H9 (cell line): ENCODE results near the gene BBS12. TPM values are rescaled to one million over a fixed set of nuclear protein-coding genes. Genes with fewer than 3 reads are reported as not detected.
A peak's percentile ranks its signal among the peaks of the same experiment; 100 is the strongest.

Experiments
- DNase-seq: peaks from one replicate; pipeline ENCODE4 v3.0.0-alpha.2; 2017
- H2AFZ ChIP-seq: one replicate; pipeline ENCODE4 v1.6.1; 2013; ENCODE audit warnings: mild to moderate bottlenecking, low read length, control low read depth, moderate library complexity
- H2AK5ac ChIP-seq: 2 replicates; pipeline ENCODE4 v1.6.1; 2013; ENCODE audit warnings: low read length, control low read depth, mixed read lengths; ENCODE audit not compliant: insufficient read length
- H2BK120ac ChIP-seq: one replicate; pipeline ENCODE4 v1.6.1; 2013; ENCODE audit warnings: low read depth, mild to moderate bottlenecking, low read length, control low read depth, inconsistent platforms; ENCODE audit not compliant: poor library complexity, severe bottlenecking
- H2BK12ac ChIP-seq: 2 replicates; pipeline ENCODE4 v1.6.1; 2013; ENCODE audit warnings: low read length, control low read depth, mixed read lengths, low read depth; ENCODE audit not compliant: insufficient read length
- H2BK15ac ChIP-seq: 2 replicates; pipeline ENCODE4 v1.6.1; 2013; ENCODE audit warnings: low read depth, low read length, control low read depth
- H2BK20ac ChIP-seq: one replicate; pipeline ENCODE4 v1.6.1; 2013; ENCODE audit warnings: low read depth, mild to moderate bottlenecking, low read length, control low read depth, inconsistent platforms; ENCODE audit not compliant: poor library complexity, severe bottlenecking
- H2BK5ac ChIP-seq: 2 replicates; pipeline ENCODE4 v1.6.1; 2013; ENCODE audit warnings: low read length, control low read depth, mixed read lengths; ENCODE audit not compliant: insufficient read length
- H3K14ac ChIP-seq: 2 replicates; pipeline ENCODE4 v1.6.1; 2013; ENCODE audit warnings: low read length, control low read depth; ENCODE audit not compliant: insufficient read depth
- H3K18ac ChIP-seq: 2 replicates; pipeline ENCODE4 v1.6.1; 2013; ENCODE audit warnings: low read depth, mild to moderate bottlenecking, mixed read lengths, low read length, control low read depth; ENCODE audit not compliant: insufficient read length
- H3K23ac ChIP-seq: 2 replicates; pipeline ENCODE4 v1.6.1; 2013; ENCODE audit warnings: low read length, control low read depth, mixed read lengths, low read depth; ENCODE audit not compliant: insufficient read length
- H3K23me2 ChIP-seq: 2 replicates; pipeline ENCODE4 v1.6.1; 2013; ENCODE audit warnings: low read depth, mild to moderate bottlenecking, mixed read lengths, low read length, control low read depth; ENCODE audit not compliant: insufficient read length, poor library complexity, severe bottlenecking
- H3K27ac ChIP-seq: 2 replicates; pipeline ENCODE4 v1.5.1; 2013; ENCODE audit warnings: low read length, control low read depth, mixed read lengths, low read depth; ENCODE audit not compliant: insufficient read length
- H3K27me3 ChIP-seq: 2 replicates; pipeline ENCODE4 v1.6.1; 2013; ENCODE audit warnings: low read length, control low read depth, inconsistent platforms; ENCODE audit not compliant: insufficient read depth
- H3K4ac ChIP-seq: 2 replicates; pipeline ENCODE4 v1.6.1; 2013; ENCODE audit warnings: low read depth, mild to moderate bottlenecking, control low read depth, inconsistent platforms, low read length, moderate library complexity
- H3K4me1 ChIP-seq: 2 replicates; pipeline ENCODE4 v1.6.1; 2013; ENCODE audit warnings: low read length, control low read depth, inconsistent platforms; ENCODE audit not compliant: insufficient read depth
- H3K4me2 ChIP-seq: 2 replicates; pipeline ENCODE4 v1.6.1; 2013; ENCODE audit warnings: low read length, control low read depth, mixed read lengths; ENCODE audit not compliant: insufficient read length, insufficient read depth
- H3K56ac ChIP-seq: 2 replicates; pipeline ENCODE4 v1.6.1; 2013; ENCODE audit warnings: low read depth, mild to moderate bottlenecking, mixed read lengths, low read length, control low read depth; ENCODE audit not compliant: insufficient read length
- H3K79me1 ChIP-seq: 2 replicates; pipeline ENCODE4 v1.6.1; 2013; ENCODE audit warnings: low read depth, mild to moderate bottlenecking, moderate library complexity, low read length, control low read depth, inconsistent platforms; ENCODE audit not compliant: insufficient read depth, poor library complexity, severe bottlenecking
- H3K79me2 ChIP-seq: 2 replicates; pipeline ENCODE4 v1.6.1; 2013; ENCODE audit warnings: low read length, control low read depth, inconsistent platforms; ENCODE audit not compliant: insufficient read depth
- H3K9ac ChIP-seq: 2 replicates; pipeline ENCODE4 v1.6.1; 2013; ENCODE audit warnings: low read length, control low read depth, mixed read lengths; ENCODE audit not compliant: insufficient read length; ENCODE audit errors: extremely low read depth
- H3K9me3 ChIP-seq: one replicate; pipeline ENCODE4 v1.6.1; 2013; ENCODE audit warnings: low read depth, low read length, inconsistent platforms; ENCODE audit not compliant: control insufficient read depth
- H3T11ph ChIP-seq: one replicate; pipeline ENCODE4 v1.6.1; 2013; ENCODE audit warnings: mild to moderate bottlenecking, low read length, control low read depth, inconsistent platforms
- H4K20me1 ChIP-seq: one replicate; pipeline ENCODE4 v1.6.1; 2013; ENCODE audit not compliant: control insufficient read depth, insufficient read length, insufficient read depth
- H4K5ac ChIP-seq: 2 replicates; pipeline ENCODE4 v1.6.1; 2013; ENCODE audit warnings: low read depth, mild to moderate bottlenecking, mixed read lengths, low read length, control low read depth; ENCODE audit not compliant: insufficient read length
- H4K8ac ChIP-seq: replicated peaks from 2 replicates; pipeline ENCODE4 v1.6.1; 2013; ENCODE audit warnings: low read length, control low read depth, mixed read lengths, low read depth; ENCODE audit not compliant: insufficient read length
- H4K91ac ChIP-seq: 2 replicates; pipeline ENCODE4 v1.6.1; 2013; ENCODE audit warnings: low read depth, mild to moderate bottlenecking, moderate library complexity, mixed read lengths, low read length, control low read depth; ENCODE audit not compliant: insufficient read length
- H3K27ac Mint-ChIP-seq, 3 experiments: 2 replicates in 2 of 3; 3 replicates in 1 of 3; pipeline ENCODE4 v1.8.0; 2020 to 2021; ENCODE audit warnings: mixed read lengths in 3 of 3, mild to moderate bottlenecking in 1 of 3, moderate library complexity in 1 of 3
- H3K27me3 Mint-ChIP-seq: 2 replicates; pipeline ENCODE4 v1.8.0; 2021; ENCODE audit warnings: low read depth, mild to moderate bottlenecking, moderate library complexity, mixed read lengths
- H3K36me3 Mint-ChIP-seq, 3 experiments: 2 replicates in 2 of 3; 3 replicates in 1 of 3; pipeline ENCODE4 v1.8.0; 2020 to 2021; ENCODE audit warnings: low read depth in 3 of 3, mixed read lengths in 3 of 3; ENCODE audit not compliant: insufficient read depth in 1 of 3
- H3K4me1 Mint-ChIP-seq, 2 experiments: 2 replicates each; pipeline ENCODE4 v1.8.0; 2020; ENCODE audit warnings: mixed read lengths in 2 of 2
- H3K4me3 Mint-ChIP-seq, 2 experiments: 2 replicates in 1 of 2; 3 replicates in 1 of 2; pipeline ENCODE4 v1.8.0; 2020 to 2021; ENCODE audit warnings: mild to moderate bottlenecking in 2 of 2, mixed read lengths in 2 of 2, moderate library complexity in 1 of 2
- H3K9me3 Mint-ChIP-seq, 2 experiments: 2 replicates in 1 of 2; 3 replicates in 1 of 2; pipeline ENCODE4 v1.8.0; 2020; ENCODE audit warnings: mild to moderate bottlenecking in 2 of 2, mixed read lengths in 2 of 2, moderate library complexity in 1 of 2
- CTCF ChIP-seq: fragments of 200-600 bp; sonication (generic); conservative IDR thresholded peaks from 3 replicates; pipeline ENCODE4 v1.8.0; 2021; ENCODE audit warnings: antibody characterized with exemption, mild to moderate bottlenecking
- WGBS: extraction: QIAGEN DNeasy Blood & Tissue Kit; methylation state at CpG from one replicate; pipeline ENCODE4 v1.1.7; 2013; ENCODE audit warnings: missing lambda C conversion rate, low lambda C conversion rate, mixed read lengths; ENCODE audit not compliant: insufficient read length; ENCODE audit errors: extremely low coverage; 5-methylcytosine and 5-hydroxymethylcytosine counted together
- long read RNA-seq: library from polyadenylated mRNA; unstranded; transcript quantifications from one replicate; pipeline ENCODE4 v2.0.0, GENCODE V29; 2020
- total RNA-seq: library from RNA; stranded (reverse); gene quantifications from 2 replicates; pipeline ENCODE4 v1.2.1, GENCODE V29; 2021

The BBS12 gene
- 1.2 and 2.4 TPM in 2 replicates for total RNA-seq
- long read RNA-seq, transcript BBS12-201 (2 exons, 3,244 nt): major isoform, 20 of 21 reads
- long read RNA-seq, partial matches to known transcripts: 0 of 21 reads
- long read RNA-seq, other reads (novel, unspliced or antisense): 1 of 21 reads

DNA sequence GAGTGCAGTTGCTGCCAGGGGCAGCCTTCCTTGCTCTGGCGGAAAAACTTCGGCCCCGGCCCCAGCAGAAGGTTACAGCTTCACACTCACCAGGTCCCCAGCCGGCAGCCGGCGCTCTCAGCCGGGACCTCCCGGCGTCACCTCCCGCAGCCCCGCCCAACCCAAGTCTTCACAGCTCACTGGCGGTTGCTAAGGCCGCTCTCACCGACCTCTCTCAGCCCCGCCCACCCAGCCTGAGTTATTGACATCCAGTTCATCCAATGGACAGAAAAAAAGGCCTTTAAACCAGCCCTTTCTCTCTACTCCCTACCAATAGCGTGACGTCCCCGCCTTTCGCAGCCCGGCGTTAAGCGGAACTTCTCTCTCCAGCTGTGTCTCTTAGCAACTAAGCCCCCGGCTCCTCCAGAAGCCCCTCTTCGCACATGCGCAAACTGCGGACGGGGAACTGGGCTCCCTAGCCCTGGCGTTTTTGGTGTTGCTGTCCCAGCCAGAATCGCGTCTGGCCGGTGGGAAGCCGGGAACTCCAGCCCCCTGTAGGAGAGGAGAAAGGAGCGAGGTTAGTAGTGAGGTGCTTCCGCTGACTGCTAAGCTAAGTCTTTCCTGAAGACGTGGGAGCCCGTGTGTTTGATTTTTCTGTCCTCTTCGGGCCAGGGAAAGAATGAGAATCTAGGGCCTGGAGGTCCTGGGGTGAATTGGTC, at the start of gene BBS12:
Gene BBS12 (plus strand): TSS at position 376 of the 698 bp plus-strand sequence. CDS start 9,189 bp downstream, outside the sequence.
- H4K8ac ChIP-seq: peak within 1 kb of the TSS; percentile 12
- peak within 1 kb of the TSS; percentile 73 for H3K27ac ChIP-seq
- H3K4ac ChIP-seq: no peak within 1 kb of the TSS
- H2AK5ac ChIP-seq: no peak within 1 kb of the TSS
- H4K91ac ChIP-seq: no peak within 1 kb of the TSS
- H2AFZ ChIP-seq: peak within 1 kb of the TSS; percentile 79
- peaks cover 3% of the 10 kb centered on the region; the same call in 1 of the 2 replicates for H3K4me1 ChIP-seq
- DNase-seq: peak; percentile 100
- H3K27me3 ChIP-seq: no peaks in the 10 kb centered on the region
- H4K5ac ChIP-seq: peak within 1 kb of the TSS; percentile 12
- peak; percentile 44; the same call in 2 of the 3 replicates for TF ChIP-seq CTCF
- H2BK12ac ChIP-seq: no peak within 1 kb of the TSS
- peak within 1 kb of the TSS; percentile 69 for H3K18ac ChIP-seq
- H2BK120ac ChIP-seq: no peak within 1 kb of the TSS
- H3K4me2 ChIP-seq: peak within 1 kb of the TSS; percentile 99
- no peak within 1 kb of the TSS for H3T11ph ChIP-seq
- H3K27me3 Mint-ChIP-seq: no peaks in the 10 kb centered on the region
- H3K79me1 ChIP-seq: no peaks in the 10 kb centered on the region
- no peaks in the 10 kb centered on the region for H3K79me2 ChIP-seq
- no peak within 1 kb of the TSS for H2BK15ac ChIP-seq
- WGBS: no CpG with 5 or more reads among the region's 37 CpGs
- H3K9me3 ChIP-seq: no peaks in the 10 kb centered on the region
- no peak within 1 kb of the TSS; the same call in 1 of the 2 replicates for H3K14ac ChIP-seq
- no peak within 1 kb of the TSS for H3K23ac ChIP-seq
- peak within 1 kb of the TSS; percentile 98 to 99 (median 99) for H3K27ac Mint-ChIP-seq
- no peak within 1 kb of the TSS for H3K56ac ChIP-seq
- H3K36me3 Mint-ChIP-seq: peaks cover 2 to 7% (median 5%) of the 10 kb centered on the region in 3 experiments; a peak in 4 of 7 replicates
- H3K23me2 ChIP-seq: peaks cover 10% of the 10 kb centered on the region
- peaks cover 10 to 11% of the 10 kb centered on the region in 2 experiments for H3K4me1 Mint-ChIP-seq
- H2BK5ac ChIP-seq: peak within 1 kb of the TSS; percentile 59
- no peak within 1 kb of the TSS for H2BK20ac ChIP-seq
- no peaks in the 10 kb centered on the region for H4K20me1 ChIP-seq
- peak within 1 kb of the TSS; percentile 59 for H3K9ac ChIP-seq
- H3K9me3 Mint-ChIP-seq: peaks cover 2 to 4% of the 10 kb centered on the region in 2 experiments; a peak in 3 of 5 replicates
- peak within 1 kb of the TSS; percentile 87 to 94 for H3K4me3 Mint-ChIP-seq
